ENCODE measurements around the gene PIR. TPM values are rescaled to one million over a fixed set of nuclear protein-coding genes. Genes with fewer than 3 reads are reported as not detected.

PIR gene
- total and polyA plus RNA-seq, 12 donors: 11.9 to 48.6 (median 21.4) TPM

- peaks cover 0 to 8% of the 10 kb centered on the region in 2 donors for H3K36me3 ChIP-seq (replicated peaks in 1 of 2)
- 0 to 31% (median 12%) methylated on average over 14 to 72 of the region's 72 CpGs for WGBS, 4 donors
- no peaks in the 10 kb centered on the region for H3K27me3 ChIP-seq
- peak within 1 kb of the TSS in 3 of 4 donors; percentile 42 to 73 (median 52) for H3K4me3 ChIP-seq
- intact Hi-C loops (cut with DNase I): no loop called here
- no peaks in the 10 kb centered on the region for H3K4me1 ChIP-seq (replicated peaks in 1 of 2)
- no peaks in the 10 kb centered on the region for H3K9me3 ChIP-seq (replicated peaks in 1 of 3)
- peak within 1 kb of the TSS in 4 of 5 donors; percentile 69 to 92 (median 76) for H3K27ac ChIP-seq
- TF ChIP-seq CTCF (IDR thresholded peaks at IDR 0.05): no peak
- peak; percentile 83 to 92 for TF ChIP-seq POLR2A (IDR thresholded peaks at IDR 0.05)
- DNase-seq: peak; percentile 94 to 98 (median 96)
Observed at GRCh38 chrX:15335135-15336022, 157.8 kb downstream of the PIR start, which contains the start of gene PIGA. TSS of gene PIGA (minus strand) at chrX:15335523. CDS start at chrX:15331930, 3,593 bp downstream.

Other genes with a start within 250 kb of the PIR start
- 1 to 10 TPM in 8 of 9 donors, under 1 TPM in 1; 0.39 to 5.4 (median 2.2) TPM for gene ASB9, start 223.2 kb downstream of the PIR start, total RNA-seq
- 1 to 10 TPM in 1 of 3 donors, under 1 TPM in 2; 0.75 to 1.5 (median 0.91) TPM for gene ASB9, start 223.2 kb downstream of the PIR start, polyA plus RNA-seq
- gene ASB11, start 177.7 kb downstream of the PIR start, total RNA-seq: under 1 TPM in 1 of 9 donors, not detected in 8; 0.14 TPM
- gene ASB11, start 177.7 kb downstream of the PIR start, polyA plus RNA-seq: not detected
- gene PIGA, start 157.8 kb downstream of the PIR start, total RNA-seq: 1 to 10 TPM; 1.1 to 8.8 (median 6.1) TPM
- gene PIGA, start 157.8 kb downstream of the PIR start, polyA plus RNA-seq: 1 to 10 TPM; 4.2 to 5.7 (median 5.2) TPM
- gene VEGFD, start 108.9 kb downstream of the PIR start, total RNA-seq: 10 to 100 TPM in 6 of 9 donors, 1 to 10 TPM in 3; 1.0 to 23.4 (median 14.9) TPM
- 1 to 10 TPM in 2 of 3 donors, under 1 TPM in 1; 0.86 to 9.2 (median 8.5) TPM for gene VEGFD, start 108.9 kb downstream of the PIR start, polyA plus RNA-seq
- 1 to 10 TPM in 4 of 9 donors, under 1 TPM in 4, not detected in 1; 0.11 to 1.8 (median 0.90) TPM for gene BMX, start 7.5 kb upstream of the PIR start, total RNA-seq
- gene BMX, start 7.5 kb upstream of the PIR start, polyA plus RNA-seq: under 1 TPM; 0.29 to 0.91 (median 0.64) TPM
- 1 to 10 TPM in 4 of 9 donors, under 1 TPM in 5; 0.35 to 3.9 (median 0.81) TPM for gene ACE2, start 107.6 kb upstream of the PIR start, total RNA-seq
- gene ACE2, start 107.6 kb upstream of the PIR start, polyA plus RNA-seq: 1 to 10 TPM in 1 of 3 donors, under 1 TPM in 2; 0.56 to 1.1 (median 0.64) TPM
- gene CLTRN, start 171.5 kb upstream of the PIR start, total RNA-seq: 1 to 10 TPM in 1 of 9 donors, under 1 TPM in 7, not detected in 1; 0.14 to 1.6 (median 0.50) TPM
- 1 to 10 TPM; 1.3 to 1.8 (median 1.4) TPM for gene CLTRN, start 171.5 kb upstream of the PIR start, polyA plus RNA-seq
- 10 to 100 TPM in 5 of 9 donors, 1 to 10 TPM in 4; 3.3 to 21.6 (median 13.7) TPM for gene CA5B, start 244.9 kb upstream of the PIR start, total RNA-seq
- 1 to 10 TPM; 2.5 to 6.7 (median 4.6) TPM for gene CA5B, start 244.9 kb upstream of the PIR start, polyA plus RNA-seq

All from adrenal gland (tissue), 12 donors.